Liver (tissue), 9 donors: ENCODE data around the gene LAMA2. TPM values are rescaled to one million over a fixed set of nuclear protein-coding genes. Genes with fewer than 3 reads are reported as not detected.

Experiments used
- DNase-seq: peaks from one replicate; pipeline ENCODE4 v3.0.0-alpha.2; 2017; ENCODE audit warnings: low spot score
- H3K27ac ChIP-seq, 2 donors: one replicate each; pipeline ENCODE4 v1.7.0; 2013; ENCODE audit warnings: inconsistent platforms in 2 of 2, low read length in 2 of 2, control low read depth in 1 of 2, low read depth in 1 of 2, mild to moderate bottlenecking in 1 of 2
- H3K27me3 ChIP-seq, 4 donors: one replicate each; pipeline versions ENCODE4 v1.6.1 to v1.7.0; 2013; ENCODE audit warnings: low read length in 3 of 4, inconsistent platforms in 1 of 4, mild to moderate bottlenecking in 1 of 4, moderate library complexity in 1 of 4; ENCODE audit not compliant: control insufficient read depth in 4 of 4, insufficient read depth in 4 of 4
- H3K36me3 ChIP-seq, 4 donors: one replicate each; pipeline versions ENCODE4 v1.6.1 to v1.7.0; 2013; ENCODE audit warnings: low read length in 3 of 4, mild to moderate bottlenecking in 3 of 4, low read depth in 1 of 4, moderate library complexity in 1 of 4; ENCODE audit not compliant: control insufficient read depth in 4 of 4, insufficient read depth in 3 of 4
- H3K4me1 ChIP-seq, 4 donors: one replicate each; pipeline versions ENCODE4 v1.6.1 to v1.7.0; 2013; ENCODE audit warnings: low read length in 3 of 4, mild to moderate bottlenecking in 3 of 4, moderate library complexity in 1 of 4; ENCODE audit not compliant: control insufficient read depth in 4 of 4, insufficient read depth in 4 of 4
- H3K4me3 ChIP-seq, 3 donors: one replicate each; pipeline versions ENCODE4 v1.6.1 to v1.7.0; 2013; ENCODE audit warnings: low read length in 3 of 3, control low read depth in 1 of 3, low read depth in 1 of 3, mild to moderate bottlenecking in 1 of 3
- H3K9ac ChIP-seq, 2 donors: one replicate each; pipeline ENCODE4 v1.7.0; 2013; ENCODE audit warnings: low read length in 2 of 2, mild to moderate bottlenecking in 2 of 2, moderate library complexity in 2 of 2, control low read depth in 1 of 2, low read depth in 1 of 2
- H3K9me3 ChIP-seq, 4 donors: one replicate each; pipeline versions ENCODE4 v1.6.1 to v1.7.0; 2013; ENCODE audit warnings: low read length in 3 of 4; ENCODE audit not compliant: control insufficient read depth in 4 of 4
- EGR1 ChIP-seq, 2 donors: IDR thresholded peaks; 2 replicates each; pipeline ENCODE4 v1.6.1; 2016 to 2018; ENCODE audit warnings: antibody characterized with exemption in 2 of 2, low read depth in 2 of 2
- FOXA1 ChIP-seq: IDR thresholded peaks from 2 replicates; pipeline ENCODE4 v1.6.1; 2016; ENCODE audit warnings: antibody characterized with exemption
- FOXA2 ChIP-seq: IDR thresholded peaks from 2 replicates; pipeline ENCODE4 v1.6.1; 2016; ENCODE audit warnings: antibody characterized with exemption
- HNF4A ChIP-seq, 2 donors: conservative IDR thresholded peaks; 2 replicates each; pipeline ENCODE4 v1.6.1; 2016; ENCODE audit warnings: antibody characterized with exemption in 2 of 2, mild to moderate bottlenecking in 2 of 2
- HNF4G ChIP-seq: IDR thresholded peaks from 2 replicates; pipeline ENCODE4 v1.6.1; 2016; ENCODE audit warnings: antibody characterized with exemption
- JUND ChIP-seq, 2 donors: IDR thresholded peaks; 2 replicates each; pipeline ENCODE4 v1.6.1; 2016; ENCODE audit warnings: antibody characterized with exemption in 2 of 2
- NR2F2 ChIP-seq: IDR thresholded peaks from 2 replicates; pipeline ENCODE4 v1.6.1; 2016; ENCODE audit warnings: antibody characterized with exemption
- RAD21 ChIP-seq, 2 donors: IDR thresholded peaks; 2 replicates each; pipeline ENCODE4 v1.6.1; 2016; ENCODE audit warnings: antibody characterized with exemption in 2 of 2, mild to moderate bottlenecking in 2 of 2
- RXRA ChIP-seq, 2 donors: IDR thresholded peaks; 2 replicates each; pipeline ENCODE4 v1.6.1; 2017 to 2018; ENCODE audit warnings: antibody characterized with exemption in 2 of 2, mild to moderate bottlenecking in 1 of 2
- SP1 ChIP-seq: IDR thresholded peaks from 2 replicates; pipeline ENCODE4 v1.6.1; 2018; ENCODE audit warnings: antibody characterized with exemption, mild to moderate bottlenecking
- TAF1 ChIP-seq: conservative IDR thresholded peaks from 2 replicates; pipeline ENCODE4 v1.6.1; 2016; ENCODE audit warnings: antibody characterized with exemption, mild to moderate bottlenecking
- YY1 ChIP-seq: IDR thresholded peaks from 2 replicates; pipeline ENCODE4 v1.6.1; 2016; ENCODE audit warnings: antibody characterized with exemption, mild to moderate bottlenecking
- WGBS: extraction: QIAGEN DNeasy Blood & Tissue Kit; methylation state at CpG from one replicate; pipeline ENCODE4 v1.1.7; 2013; 5-methylcytosine and 5-hydroxymethylcytosine counted together
- polyA plus RNA-seq, 2 donors: library from polyadenylated mRNA; stranded (reverse) in 1 of 2; unstranded in 1 of 2; fragments of 200-250 nt in 1 of 2; fragments of >200 nt in 1 of 2; fragmentation: Nextera tagmentation in 1 of 2; extraction: Ambion mirVana in 1 of 2; gene quantifications; one replicate each; pipeline versions ENCODE4 v1.2.1 to v1.2.3, GENCODE V29; 2013 to 2015
- total RNA-seq, 2 donors: library from RNA; depleted of rRNA; stranded (reverse); fragments of >200 nt; gene quantifications; one replicate each; pipeline ENCODE4 v1.2.3, GENCODE V29; 2014
- TF ChIP-seq, protein P1 (sequence below): IDR thresholded peaks from 2 replicates; pipeline ENCODE4 v1.6.1; 2016; ENCODE audit warnings: antibody characterized with exemption
- TF ChIP-seq, protein P2 (sequence below): IDR thresholded peaks from 2 replicates; pipeline ENCODE4 v1.6.1; 2016; ENCODE audit warnings: antibody characterized with exemption, mild to moderate bottlenecking
- TF ChIP-seq, protein P3 (sequence below): IDR thresholded peaks from 2 replicates; pipeline ENCODE4 v1.6.1; 2016; ENCODE audit warnings: antibody characterized with exemption
- donor health status: healthy.
- donor health status: healthy.
- donor health status: healthy.
- donor health status: healthy.
- donor health status: healthy.

LAMA2 gene
- total and polyA plus RNA-seq, 4 donors: 1.3 to 17.0 (median 3.0) TPM

DNA sequence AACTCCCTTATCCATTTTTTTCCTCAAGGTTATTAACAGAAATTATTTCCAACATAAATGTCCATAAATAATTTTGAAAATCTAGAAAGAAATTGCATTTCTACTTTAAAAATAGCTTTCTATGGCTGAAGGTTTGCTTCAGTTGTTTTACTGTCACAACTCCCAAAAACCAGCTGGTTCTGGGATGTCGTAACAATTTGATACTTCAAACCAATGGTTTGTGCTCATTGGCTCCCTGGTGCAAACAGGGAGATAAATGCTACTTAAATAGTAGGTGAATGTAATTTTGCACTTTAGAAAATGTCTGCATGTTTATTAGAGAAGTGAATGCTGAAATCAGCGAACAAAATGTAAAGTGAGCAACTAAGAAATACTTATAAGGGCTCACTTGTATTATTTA lies 31.1 kb downstream of the LAMA2 start:
- no peaks in the 10 kb centered on the region for H3K36me3 ChIP-seq
- TF ChIP-seq FOXA1 (no peak), HNF4A (conservative IDR thresholded peaks at IDR 0.05) (no peak)
- no peak overlapping the region for H3K4me3 ChIP-seq
- H3K9me3 ChIP-seq: no peaks in the 10 kb centered on the region
- no peaks in the 10 kb centered on the region for H3K4me1 ChIP-seq
- no peak for DNase-seq
- H3K27me3 ChIP-seq: no peaks in the 10 kb centered on the region
- no peak overlapping the region for H3K27ac ChIP-seq
- H3K9ac ChIP-seq: no peak overlapping the region
- WGBS: 75% methylated on average over 2 of the region's 2 CpGs

DNA sequence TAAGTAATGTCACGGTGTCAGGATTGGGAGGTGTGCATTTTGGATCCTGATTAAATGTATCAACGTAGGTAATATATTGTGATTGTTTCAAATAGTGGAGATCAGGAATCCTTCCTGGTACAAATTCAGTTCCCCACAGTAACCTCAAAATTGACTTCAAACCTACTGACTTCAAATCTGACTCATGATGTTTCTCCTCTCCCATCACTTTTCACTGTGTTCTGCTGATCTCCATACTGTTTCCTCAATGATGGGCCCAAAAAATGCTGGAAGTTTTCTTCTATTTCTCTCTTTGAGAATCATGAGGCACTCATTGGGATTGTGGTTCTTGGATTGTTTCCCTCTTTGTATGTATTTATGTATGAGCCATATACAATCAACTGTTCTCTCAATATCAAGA lies 35.9 kb downstream of the LAMA2 start:
- H3K27me3 ChIP-seq: no peaks in the 10 kb centered on the region
- H3K27ac ChIP-seq: no peak overlapping the region
- no peak for DNase-seq
- TF ChIP-seq SP1 (no peak), EGR1 (IDR thresholded peaks at IDR 0.05; ENCODE audit: low read depth in 2 of 2) (no peak), RAD21 (IDR thresholded peaks at IDR 0.05) (no peak), HNF4G (no peak), FOXA1 (no peak), JUND (IDR thresholded peaks at IDR 0.05) (no peak), HNF4A (conservative IDR thresholded peaks at IDR 0.05) (no peak), NR2F2 (no peak)
- TF ChIP-seq, protein P1, sequence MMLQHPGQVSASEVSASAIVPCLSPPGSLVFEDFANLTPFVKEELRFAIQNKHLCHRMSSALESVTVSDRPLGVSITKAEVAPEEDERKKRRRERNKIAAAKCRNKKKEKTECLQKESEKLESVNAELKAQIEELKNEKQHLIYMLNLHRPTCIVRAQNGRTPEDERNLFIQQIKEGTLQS: no peak
- TF ChIP-seq, protein P2, sequence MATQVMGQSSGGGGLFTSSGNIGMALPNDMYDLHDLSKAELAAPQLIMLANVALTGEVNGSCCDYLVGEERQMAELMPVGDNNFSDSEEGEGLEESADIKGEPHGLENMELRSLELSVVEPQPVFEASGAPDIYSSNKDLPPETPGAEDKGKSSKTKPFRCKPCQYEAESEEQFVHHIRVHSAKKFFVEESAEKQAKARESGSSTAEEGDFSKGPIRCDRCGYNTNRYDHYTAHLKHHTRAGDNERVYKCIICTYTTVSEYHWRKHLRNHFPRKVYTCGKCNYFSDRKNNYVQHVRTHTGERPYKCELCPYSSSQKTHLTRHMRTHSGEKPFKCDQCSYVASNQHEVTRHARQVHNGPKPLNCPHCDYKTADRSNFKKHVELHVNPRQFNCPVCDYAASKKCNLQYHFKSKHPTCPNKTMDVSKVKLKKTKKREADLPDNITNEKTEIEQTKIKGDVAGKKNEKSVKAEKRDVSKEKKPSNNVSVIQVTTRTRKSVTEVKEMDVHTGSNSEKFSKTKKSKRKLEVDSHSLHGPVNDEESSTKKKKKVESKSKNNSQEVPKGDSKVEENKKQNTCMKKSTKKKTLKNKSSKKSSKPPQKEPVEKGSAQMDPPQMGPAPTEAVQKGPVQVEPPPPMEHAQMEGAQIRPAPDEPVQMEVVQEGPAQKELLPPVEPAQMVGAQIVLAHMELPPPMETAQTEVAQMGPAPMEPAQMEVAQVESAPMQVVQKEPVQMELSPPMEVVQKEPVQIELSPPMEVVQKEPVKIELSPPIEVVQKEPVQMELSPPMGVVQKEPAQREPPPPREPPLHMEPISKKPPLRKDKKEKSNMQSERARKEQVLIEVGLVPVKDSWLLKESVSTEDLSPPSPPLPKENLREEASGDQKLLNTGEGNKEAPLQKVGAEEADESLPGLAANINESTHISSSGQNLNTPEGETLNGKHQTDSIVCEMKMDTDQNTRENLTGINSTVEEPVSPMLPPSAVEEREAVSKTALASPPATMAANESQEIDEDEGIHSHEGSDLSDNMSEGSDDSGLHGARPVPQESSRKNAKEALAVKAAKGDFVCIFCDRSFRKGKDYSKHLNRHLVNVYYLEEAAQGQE: no peak
- H3K4me3 ChIP-seq: no peak overlapping the region
- no peaks in the 10 kb centered on the region for H3K4me1 ChIP-seq
- no peaks in the 10 kb centered on the region for H3K36me3 ChIP-seq
- H3K9ac ChIP-seq: no peak overlapping the region
- H3K9me3 ChIP-seq: no peaks in the 10 kb centered on the region
- 78% methylated on average over 2 of the region's 2 CpGs for WGBS

- no peaks in the 10 kb centered on the region for H3K36me3 ChIP-seq
- WGBS: 74% methylated on average over 2 of the region's 2 CpGs
- no peaks in the 10 kb centered on the region for H3K9me3 ChIP-seq
- H3K9ac ChIP-seq: no peak overlapping the region
- DNase-seq: no peak
- H3K4me3 ChIP-seq: no peak overlapping the region
- TF ChIP-seq SP1 (no peak), TAF1 (no peak), FOXA2 (no peak), HNF4A (conservative IDR thresholded peaks at IDR 0.05) (no peak), JUND (IDR thresholded peaks at IDR 0.05) (no peak), RXRA (IDR thresholded peaks at IDR 0.05) (no peak), HNF4G (no peak), YY1 (no peak)
- TF ChIP-seq, protein P3, sequence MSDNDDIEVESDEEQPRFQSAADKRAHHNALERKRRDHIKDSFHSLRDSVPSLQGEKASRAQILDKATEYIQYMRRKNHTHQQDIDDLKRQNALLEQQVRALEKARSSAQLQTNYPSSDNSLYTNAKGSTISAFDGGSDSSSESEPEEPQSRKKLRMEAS: no peak
- H3K4me1 ChIP-seq: no peaks in the 10 kb centered on the region
- no peaks in the 10 kb centered on the region for H3K27me3 ChIP-seq
- H3K27ac ChIP-seq: no peak overlapping the region
These were observed 36.7 kb downstream of the LAMA2 start for GRCh38 chr6:128919412-128920180.
